Measurements from ENCODE around the gene KLK2.

DNA sequence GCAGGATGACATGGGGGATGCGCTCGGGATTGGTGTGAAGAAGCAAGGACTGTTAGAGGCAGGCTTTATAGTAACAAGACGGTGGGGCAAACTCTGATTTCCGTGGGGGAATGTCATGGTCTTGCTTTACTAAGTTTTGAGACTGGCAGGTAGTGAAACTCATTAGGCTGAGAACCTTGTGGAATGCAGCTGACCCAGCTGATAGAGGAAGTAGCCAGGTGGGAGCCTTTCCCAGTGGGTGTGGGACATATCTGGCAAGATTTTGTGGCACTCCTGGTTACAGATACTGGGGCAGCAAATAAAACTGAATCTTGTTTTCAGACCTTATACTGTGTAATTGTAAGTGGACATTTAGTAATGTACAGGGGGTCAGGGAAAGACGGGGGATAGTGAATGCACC lies 7.0 kb downstream of the KLK2 start:
- TF ChIP-seq, protein P1, sequence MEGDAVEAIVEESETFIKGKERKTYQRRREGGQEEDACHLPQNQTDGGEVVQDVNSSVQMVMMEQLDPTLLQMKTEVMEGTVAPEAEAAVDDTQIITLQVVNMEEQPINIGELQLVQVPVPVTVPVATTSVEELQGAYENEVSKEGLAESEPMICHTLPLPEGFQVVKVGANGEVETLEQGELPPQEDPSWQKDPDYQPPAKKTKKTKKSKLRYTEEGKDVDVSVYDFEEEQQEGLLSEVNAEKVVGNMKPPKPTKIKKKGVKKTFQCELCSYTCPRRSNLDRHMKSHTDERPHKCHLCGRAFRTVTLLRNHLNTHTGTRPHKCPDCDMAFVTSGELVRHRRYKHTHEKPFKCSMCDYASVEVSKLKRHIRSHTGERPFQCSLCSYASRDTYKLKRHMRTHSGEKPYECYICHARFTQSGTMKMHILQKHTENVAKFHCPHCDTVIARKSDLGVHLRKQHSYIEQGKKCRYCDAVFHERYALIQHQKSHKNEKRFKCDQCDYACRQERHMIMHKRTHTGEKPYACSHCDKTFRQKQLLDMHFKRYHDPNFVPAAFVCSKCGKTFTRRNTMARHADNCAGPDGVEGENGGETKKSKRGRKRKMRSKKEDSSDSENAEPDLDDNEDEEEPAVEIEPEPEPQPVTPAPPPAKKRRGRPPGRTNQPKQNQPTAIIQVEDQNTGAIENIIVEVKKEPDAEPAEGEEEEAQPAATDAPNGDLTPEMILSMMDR (IDR thresholded peaks at IDR 0.05) = no peak
- TF ChIP-seq POLR2A (IDR thresholded peaks at IDR 0.05) (no peak), EP300 (IDR thresholded peaks at IDR 0.05; ENCODE audit: low read depth) (no peak)

All from transverse colon (tissue), 3 donors.